CD4-positive, alpha-beta memory T cell (primary cell): ENCODE measurements around the gene TENM3. TPM values are rescaled to one million over a fixed set of nuclear protein-coding genes. Genes with fewer than 3 reads are reported as not detected.

ENCODE experiments used
- CTCF ChIA-PET: fragments of 350-600 bp; sonication (Branson Sonifier 250); formaldehyde crosslinking; loops from one replicate; lab custom pipeline; 2021; ENCODE audit warnings: inconsistent platforms; ENCODE audit not compliant: partially characterized antibody; lab: Charles Lee
- POLR2A ChIA-PET: fragments of 350-600 bp; sonication (Branson Sonifier 250); formaldehyde crosslinking; loops from one replicate; lab custom pipeline; 2021; ENCODE audit not compliant: partially characterized antibody; lab: Charles Lee
- DNase-seq, 5 donors: peaks; one replicate each; pipeline versions ENCODE4 v3.0.0 to v3.0.0-alpha.2; 2020 to 2022; ENCODE audit warnings: mixed read lengths in 1 of 5
- H3K27ac ChIP-seq: one replicate; pipeline ENCODE4 v1.7.0; 2013; ENCODE audit warnings: low read depth, low read length
- H3K27me3 ChIP-seq: 2 replicates; pipeline ENCODE4 v1.7.0; 2013; ENCODE audit warnings: mild to moderate bottlenecking, low read length, moderate library complexity; ENCODE audit not compliant: insufficient read depth
- H3K36me3 ChIP-seq: 2 replicates; pipeline ENCODE4 v1.7.0; 2013; ENCODE audit warnings: mild to moderate bottlenecking, low read length, moderate library complexity; ENCODE audit not compliant: insufficient read depth
- H3K4me1 ChIP-seq: 2 replicates; pipeline ENCODE4 v1.7.0; 2013; ENCODE audit warnings: mild to moderate bottlenecking, low read length, moderate library complexity; ENCODE audit not compliant: insufficient read depth
- H3K4me3 ChIP-seq, 2 donors: one replicate each; pipeline ENCODE4 v1.7.0; 2013; ENCODE audit warnings: low read length in 2 of 2, mild to moderate bottlenecking in 1 of 2
- H3K9me3 ChIP-seq, 2 donors: one replicate each; pipeline ENCODE4 v1.7.0; 2013; ENCODE audit warnings: low read length in 2 of 2, control low read depth in 1 of 2; ENCODE audit not compliant: control insufficient read depth in 1 of 2
- H3K27ac Mint-ChIP-seq, 7 donors: one replicate each; pipeline ENCODE4 v1.8.0; 2020 to 2021; ENCODE audit warnings: mixed read lengths in 7 of 7, mild to moderate bottlenecking in 6 of 7, inconsistent platforms in 3 of 7, moderate library complexity in 3 of 7
- H3K27me3 Mint-ChIP-seq, 2 donors: one replicate each; pipeline ENCODE4 v1.8.0; 2020 to 2021; ENCODE audit warnings: mixed read lengths in 2 of 2
- H3K36me3 Mint-ChIP-seq, 2 donors: one replicate each; pipeline ENCODE4 v1.8.0; 2020 to 2021; ENCODE audit warnings: mixed read lengths in 2 of 2, inconsistent platforms in 1 of 2, mild to moderate bottlenecking in 1 of 2
- H3K4me1 Mint-ChIP-seq, 4 donors: one replicate each; pipeline ENCODE4 v1.8.0; 2020 to 2021; ENCODE audit warnings: mixed read lengths in 4 of 4, mild to moderate bottlenecking in 1 of 4
- H3K4me3 Mint-ChIP-seq, 8 donors: one replicate each; pipeline ENCODE4 v1.8.0; 2020 to 2021; ENCODE audit warnings: mixed read lengths in 8 of 8, mild to moderate bottlenecking in 7 of 8, moderate library complexity in 6 of 8, inconsistent platforms in 3 of 8
- H3K9me3 Mint-ChIP-seq, 8 donors: one replicate each; pipeline ENCODE4 v1.8.0; 2020 to 2021; ENCODE audit warnings: mixed read lengths in 8 of 8, mild to moderate bottlenecking in 5 of 8, inconsistent platforms in 3 of 8, moderate library complexity in 1 of 8
- intact Hi-C: fragments of 100-400 bp; cut with micrococcal nuclease; formaldehyde crosslinking; loops from one replicate; pipeline ENCODE4 v1.15.1; 2023
- polyA plus RNA-seq, 2 donors: library from polyadenylated mRNA; unstranded; fragments of 300-500 nt; fragmentation: Illumina TruSeq; gene quantifications; one replicate each; pipeline ENCODE4 v1.2.3, GENCODE V29; 2021
- total RNA-seq, 2 experiments: library from RNA; stranded (reverse); gene quantifications; one replicate each; pipeline ENCODE4 v1.2.3, GENCODE V29; 2021

Gene TENM3
- total and polyA plus RNA-seq, 4 experiments from 2014 or later: not detected

DNA sequence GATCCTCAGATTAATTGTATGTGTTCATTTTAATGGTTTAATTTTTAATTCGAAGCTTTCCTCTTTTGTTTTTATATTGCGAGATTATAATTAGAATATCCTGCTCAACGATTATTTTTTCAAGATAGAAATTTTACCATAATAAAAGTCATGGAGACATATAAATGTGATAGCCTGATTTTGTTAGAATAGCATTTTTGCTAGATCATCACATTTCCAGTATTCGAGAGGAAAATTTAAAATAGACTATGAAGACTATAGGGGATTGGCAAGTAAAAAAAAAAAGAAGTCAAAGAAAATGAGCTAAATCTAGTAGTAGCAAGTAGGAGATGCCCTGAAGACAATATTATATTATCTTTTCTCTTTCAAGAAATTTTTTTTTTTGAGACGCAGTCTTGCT is 60.6 kb downstream of the TENM3 start:
- H3K9me3 Mint-ChIP-seq: peaks cover 0 to 3% (median 0%) of the 10 kb centered on the region in 8 donors
- no peaks in the 10 kb centered on the region for H3K9me3 ChIP-seq
- no peak overlapping the region for H3K27ac Mint-ChIP-seq
- ChIA-PET POLR2A (no interaction called here), CTCF (no interaction called here)
- H3K27ac ChIP-seq: no peak overlapping the region
- H3K4me3 ChIP-seq: no peak overlapping the region
- no peaks in the 10 kb centered on the region for H3K36me3 ChIP-seq
- DNase-seq: no peak
- intact Hi-C loops: no loop called here
- no peaks in the 10 kb centered on the region for H3K27me3 Mint-ChIP-seq
- no peaks in the 10 kb centered on the region for H3K4me1 ChIP-seq
- no peaks in the 10 kb centered on the region for H3K36me3 Mint-ChIP-seq
- H3K4me3 Mint-ChIP-seq: no peak overlapping the region
- no peaks in the 10 kb centered on the region for H3K27me3 ChIP-seq
- H3K4me1 Mint-ChIP-seq: no peaks in the 10 kb centered on the region

DNA sequence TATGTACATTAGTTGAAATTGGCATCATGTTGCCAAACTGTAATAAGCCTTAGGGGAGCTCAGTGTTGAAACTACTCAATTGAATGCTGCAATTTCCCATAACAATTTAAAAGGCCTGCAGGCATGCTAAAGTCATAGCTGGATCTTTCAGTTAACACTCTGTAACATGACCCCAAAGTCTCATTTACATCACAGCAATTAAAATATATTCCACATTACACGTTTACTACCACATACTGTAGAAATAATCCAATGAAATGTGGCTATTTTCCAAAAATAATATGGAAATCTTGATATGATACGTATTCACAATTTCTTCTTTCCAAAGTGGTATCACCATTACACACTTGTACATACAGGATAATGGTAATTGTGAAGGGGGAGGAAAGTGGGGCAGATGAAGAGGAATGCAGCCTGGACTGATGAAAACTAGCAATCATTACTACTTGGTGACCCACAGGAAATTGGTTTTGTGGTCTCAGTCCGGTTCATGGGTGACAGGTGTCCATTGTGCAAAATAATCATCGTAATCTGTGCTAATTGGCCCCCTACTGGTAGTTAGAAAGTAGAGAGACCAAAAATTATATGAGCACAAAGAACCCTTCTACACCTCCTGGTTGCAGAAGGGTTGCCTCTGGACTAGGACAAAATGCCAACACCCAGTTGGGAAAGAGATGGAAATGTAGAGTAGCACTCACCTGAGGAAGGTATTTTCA is 63.7 kb downstream of the TENM3 start:
- Mint-ChIP-seq H3K27ac (no peak overlapping the region), H3K36me3 (no peaks in the 10 kb centered on the region), H3K9me3 (peaks cover 0 to 5% (median 0%) of the 10 kb centered on the region in 8 donors), H3K4me1 (no peaks in the 10 kb centered on the region), H3K27me3 (no peaks in the 10 kb centered on the region), H3K4me3 (no peak overlapping the region)
- Histone ChIP-seq H3K27ac (no peak overlapping the region), H3K36me3 (no peaks in the 10 kb centered on the region), H3K27me3 (no peaks in the 10 kb centered on the region), H3K9me3 (no peaks in the 10 kb centered on the region), H3K4me3 (no peak overlapping the region), H3K4me1 (no peaks in the 10 kb centered on the region)
- DNase-seq: no peak
- intact Hi-C loops: no loop called here
- POLR2A ChIA-PET: no interaction called here
- CTCF ChIA-PET: no interaction called here

DNA sequence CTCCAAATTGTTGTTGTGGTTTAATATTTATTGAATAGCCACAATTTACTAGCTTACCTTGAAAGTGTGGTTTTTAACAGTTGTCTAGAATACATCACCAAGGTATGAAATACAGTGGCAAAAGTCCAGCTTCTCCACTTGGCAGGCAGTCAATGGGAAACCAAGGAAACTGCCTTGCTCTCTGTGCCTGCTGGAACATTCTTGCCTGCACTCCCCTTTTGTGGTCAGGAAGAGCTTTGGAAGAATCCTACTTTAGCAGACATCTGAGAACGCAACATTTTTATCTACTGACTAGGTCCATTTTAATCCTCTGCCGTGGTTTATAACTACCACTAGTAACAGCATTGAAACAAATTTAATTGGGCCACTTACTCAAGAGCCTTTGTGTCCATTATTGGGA is 64.5 kb downstream of the TENM3 start:
- CTCF ChIA-PET: no interaction called here
- H3K27me3 Mint-ChIP-seq: no peaks in the 10 kb centered on the region
- H3K4me1 ChIP-seq: no peaks in the 10 kb centered on the region
- H3K27ac Mint-ChIP-seq: no peak overlapping the region
- no peak overlapping the region for H3K4me3 ChIP-seq
- DNase-seq: no peak
- no peak overlapping the region for H3K27ac ChIP-seq
- peaks cover 0 to 5% (median 0%) of the 10 kb centered on the region in 8 donors for H3K9me3 Mint-ChIP-seq
- H3K9me3 ChIP-seq: no peaks in the 10 kb centered on the region
- intact Hi-C loops: no loop called here
- H3K4me1 Mint-ChIP-seq: no peaks in the 10 kb centered on the region
- no peaks in the 10 kb centered on the region for H3K27me3 ChIP-seq
- POLR2A ChIA-PET: no interaction called here
- no peak overlapping the region for H3K4me3 Mint-ChIP-seq
- no peaks in the 10 kb centered on the region for H3K36me3 ChIP-seq
- no peaks in the 10 kb centered on the region for H3K36me3 Mint-ChIP-seq

DNA sequence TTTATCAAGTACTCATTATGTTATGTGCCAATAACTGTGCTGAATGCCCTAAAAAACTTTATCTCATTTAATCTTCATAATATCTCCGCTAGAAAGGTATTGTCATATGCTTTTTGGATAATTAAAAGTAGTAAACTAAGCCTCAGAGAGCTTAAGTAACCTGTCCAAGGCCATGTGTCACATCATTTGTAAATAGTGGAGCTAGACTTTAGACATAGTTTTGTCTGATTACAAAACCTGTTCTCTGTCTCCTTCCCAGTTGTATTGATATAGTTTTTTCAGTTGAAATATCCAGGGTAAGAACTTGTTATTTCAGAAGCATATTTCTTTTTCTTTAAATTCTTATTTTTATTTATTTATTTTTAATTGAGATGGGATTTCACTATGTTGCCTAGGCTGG is 66.7 kb downstream of the TENM3 start:
- Histone ChIP-seq H3K27ac (no peak overlapping the region), H3K4me1 (no peaks in the 10 kb centered on the region), H3K36me3 (no peaks in the 10 kb centered on the region), H3K27me3 (no peaks in the 10 kb centered on the region), H3K4me3 (no peak overlapping the region), H3K9me3 (no peaks in the 10 kb centered on the region)
- Mint-ChIP-seq H3K36me3 (no peaks in the 10 kb centered on the region), H3K9me3 (peaks cover 0 to 15% (median 9%) of the 10 kb centered on the region in 8 donors), H3K27me3 (no peaks in the 10 kb centered on the region), H3K4me3 (no peak overlapping the region), H3K27ac (no peak overlapping the region), H3K4me1 (no peaks in the 10 kb centered on the region)
- ChIA-PET CTCF (no interaction called here), POLR2A (no interaction called here)
- intact Hi-C loops: no loop called here
- no peak for DNase-seq

DNA sequence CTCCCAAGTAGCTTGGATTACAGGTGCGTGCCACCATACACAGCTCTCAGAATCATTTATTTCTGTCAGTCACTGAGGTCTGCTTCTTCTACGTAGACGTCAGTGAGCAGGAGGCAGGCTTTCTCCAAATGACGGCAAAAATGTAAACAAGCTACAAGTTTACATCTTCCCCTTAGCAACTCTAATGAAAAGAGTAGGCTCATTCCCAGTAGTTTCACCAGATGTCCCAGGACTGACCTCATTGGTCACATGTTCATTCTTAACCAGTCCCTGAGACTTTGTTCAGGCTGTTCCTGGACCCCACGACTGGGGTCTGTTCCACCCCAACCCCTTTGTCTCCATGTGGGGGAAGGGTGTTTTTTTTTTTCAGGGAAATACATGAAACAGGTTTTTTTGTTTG is 67.1 kb downstream of the TENM3 start:
- H3K4me3 Mint-ChIP-seq: no peak overlapping the region
- intact Hi-C loops: no loop called here
- Histone ChIP-seq H3K9me3 (no peaks in the 10 kb centered on the region), H3K36me3 (no peaks in the 10 kb centered on the region), H3K4me3 (no peak overlapping the region), H3K4me1 (no peaks in the 10 kb centered on the region), H3K27ac (no peak overlapping the region), H3K27me3 (no peaks in the 10 kb centered on the region)
- no peak for DNase-seq
- no peaks in the 10 kb centered on the region for H3K36me3 Mint-ChIP-seq
- H3K27me3 Mint-ChIP-seq: no peaks in the 10 kb centered on the region
- CTCF ChIA-PET: no interaction called here
- no peak overlapping the region for H3K27ac Mint-ChIP-seq
- H3K4me1 Mint-ChIP-seq: no peaks in the 10 kb centered on the region
- H3K9me3 Mint-ChIP-seq: peaks cover 0 to 16% (median 10%) of the 10 kb centered on the region in 8 donors
- POLR2A ChIA-PET: no interaction called here

DNA sequence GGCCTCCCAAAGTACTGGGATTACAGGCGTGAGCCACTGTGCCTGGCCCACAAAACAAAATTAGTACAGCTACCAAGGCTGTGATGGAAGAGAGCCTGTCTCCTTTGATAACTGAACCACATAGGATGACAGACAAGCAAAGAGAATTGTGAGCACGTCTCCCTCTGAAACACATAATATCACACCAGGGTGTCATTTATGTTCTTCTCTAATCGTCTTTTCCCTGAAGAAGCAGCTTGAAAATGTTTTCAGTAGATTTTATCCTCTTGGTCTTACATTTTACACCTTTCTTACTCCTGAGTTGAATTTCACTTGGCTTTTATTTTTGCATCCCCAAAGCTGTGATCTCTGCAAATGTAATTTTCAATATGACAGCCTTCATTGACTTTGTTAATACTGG is 67.8 kb downstream of the TENM3 start:
- intact Hi-C loops: no loop called here
- ChIA-PET POLR2A (no interaction called here), CTCF (no interaction called here)
- H3K27me3 ChIP-seq: no peaks in the 10 kb centered on the region
- H3K4me1 ChIP-seq: no peaks in the 10 kb centered on the region
- H3K4me3 Mint-ChIP-seq: no peak overlapping the region
- H3K27ac ChIP-seq: no peak overlapping the region
- H3K36me3 ChIP-seq: no peaks in the 10 kb centered on the region
- no peaks in the 10 kb centered on the region for H3K36me3 Mint-ChIP-seq
- H3K27me3 Mint-ChIP-seq: no peaks in the 10 kb centered on the region
- no peak overlapping the region for H3K4me3 ChIP-seq
- no peak for DNase-seq
- H3K9me3 Mint-ChIP-seq: peaks cover 2 to 21% (median 14%) of the 10 kb centered on the region in 8 donors
- H3K4me1 Mint-ChIP-seq: no peaks in the 10 kb centered on the region
- H3K27ac Mint-ChIP-seq: no peak overlapping the region
- H3K9me3 ChIP-seq: no peaks in the 10 kb centered on the region

DNA sequence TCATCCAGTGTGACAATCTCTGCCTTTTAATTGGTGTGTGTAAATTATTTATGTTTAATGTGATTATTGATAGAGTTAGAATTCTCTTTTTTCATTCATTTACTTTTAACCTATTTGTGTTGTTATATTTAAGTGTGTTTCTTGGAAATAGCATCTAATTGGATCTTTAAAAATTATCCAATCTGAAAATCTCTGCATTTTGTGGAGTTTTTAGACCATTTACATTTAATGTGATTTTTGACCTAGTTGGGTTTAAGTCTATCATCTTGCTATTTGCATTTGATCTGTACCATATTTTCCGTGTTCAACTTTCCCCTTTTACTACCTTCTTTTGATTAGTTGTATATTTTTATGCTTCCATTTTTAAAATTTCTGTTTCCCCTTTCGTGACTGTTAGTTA is 71.3 kb downstream of the TENM3 start:
- ChIA-PET CTCF (no interaction called here), POLR2A (no interaction called here)
- Histone ChIP-seq H3K9me3 (no peaks in the 10 kb centered on the region), H3K4me1 (no peaks in the 10 kb centered on the region), H3K27ac (no peak overlapping the region), H3K36me3 (no peaks in the 10 kb centered on the region), H3K4me3 (no peak overlapping the region), H3K27me3 (no peaks in the 10 kb centered on the region)
- Mint-ChIP-seq H3K27me3 (no peaks in the 10 kb centered on the region), H3K9me3 (peaks cover 0 to 25% (median 17%) of the 10 kb centered on the region in 8 donors), H3K4me3 (no peak overlapping the region), H3K4me1 (no peaks in the 10 kb centered on the region), H3K36me3 (no peaks in the 10 kb centered on the region), H3K27ac (no peak overlapping the region)
- no peak for DNase-seq
- intact Hi-C loops: no loop called here
